ENCODE measurements around the gene RBMS1.

DNA sequence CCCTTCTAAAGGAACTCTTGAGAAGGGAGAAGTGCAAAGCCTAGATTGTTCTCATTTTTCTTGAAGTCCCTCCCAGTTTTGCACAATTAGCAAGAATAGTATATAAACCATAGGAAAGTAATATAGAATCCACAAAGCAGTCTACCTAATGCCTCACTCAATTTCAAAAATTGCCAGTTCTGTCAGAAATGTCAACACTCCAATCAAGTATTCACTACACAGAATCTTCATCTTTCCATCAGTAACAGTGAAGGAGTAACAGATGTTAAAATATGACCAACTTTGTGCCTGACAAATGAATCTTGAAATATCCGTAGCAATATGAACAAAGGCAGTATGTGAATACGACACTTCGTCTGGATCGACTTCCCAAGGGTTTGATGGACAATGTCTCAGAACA lies 56.3 kb downstream of the RBMS1 start:
- TF ChIP-seq, protein P1, sequence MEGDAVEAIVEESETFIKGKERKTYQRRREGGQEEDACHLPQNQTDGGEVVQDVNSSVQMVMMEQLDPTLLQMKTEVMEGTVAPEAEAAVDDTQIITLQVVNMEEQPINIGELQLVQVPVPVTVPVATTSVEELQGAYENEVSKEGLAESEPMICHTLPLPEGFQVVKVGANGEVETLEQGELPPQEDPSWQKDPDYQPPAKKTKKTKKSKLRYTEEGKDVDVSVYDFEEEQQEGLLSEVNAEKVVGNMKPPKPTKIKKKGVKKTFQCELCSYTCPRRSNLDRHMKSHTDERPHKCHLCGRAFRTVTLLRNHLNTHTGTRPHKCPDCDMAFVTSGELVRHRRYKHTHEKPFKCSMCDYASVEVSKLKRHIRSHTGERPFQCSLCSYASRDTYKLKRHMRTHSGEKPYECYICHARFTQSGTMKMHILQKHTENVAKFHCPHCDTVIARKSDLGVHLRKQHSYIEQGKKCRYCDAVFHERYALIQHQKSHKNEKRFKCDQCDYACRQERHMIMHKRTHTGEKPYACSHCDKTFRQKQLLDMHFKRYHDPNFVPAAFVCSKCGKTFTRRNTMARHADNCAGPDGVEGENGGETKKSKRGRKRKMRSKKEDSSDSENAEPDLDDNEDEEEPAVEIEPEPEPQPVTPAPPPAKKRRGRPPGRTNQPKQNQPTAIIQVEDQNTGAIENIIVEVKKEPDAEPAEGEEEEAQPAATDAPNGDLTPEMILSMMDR (IDR thresholded peaks at IDR 0.05): no peak
- TF ChIP-seq POLR2A (IDR thresholded peaks at IDR 0.05): no peak

Data from right lobe of liver (tissue), 4 donors.